SK-N-SH (cell line): ENCODE measurements around the gene HTR3A. TPM values are rescaled to one million over a fixed set of nuclear protein-coding genes. Genes with fewer than 3 reads are reported as not detected.

Experiments
- CTCF ChIA-PET: fragments of 300-600, 350-600 bp; formaldehyde crosslinking; extraction: SDS; loops from one replicate; lab custom pipeline; 2021; lab: Yijun Ruan, JAX
- POLR2A ChIA-PET: fragments of 350-600 bp; sonication (Branson Sonifier 250); formaldehyde crosslinking; extraction: SDS; loops from one replicate; lab custom pipeline; 2020; ENCODE audit warnings: antibody characterized with exemption, inconsistent platforms; lab: Yijun Ruan, JAX
- DNase-seq: peaks from one replicate; pipeline ENCODE4 v3.0.0; 2012
- H2AFZ ChIP-seq: fragments of 200-600 bp; sonication (generic); 2 replicates; pipeline ENCODE4 v1.8.1; 2016; ENCODE audit warnings: antibody characterized with exemption, mild to moderate bottlenecking, low read depth
- H3F3A ChIP-seq: fragments of 200-600 bp; sonication (generic); replicated peaks from 2 replicates; pipeline ENCODE3; 2016; ENCODE audit warnings: antibody characterized with exemption, mild to moderate bottlenecking; ENCODE audit not compliant: insufficient read depth
- H3K27ac ChIP-seq, 2 experiments: fragments of 200-500 bp in 1 of 2; fragments of 200-600 bp in 1 of 2; sonication (Bioruptor generic) in 1 of 2; sonication (generic), shearing (Covaris generic) in 1 of 2; 2 replicates each; pipeline versions ENCODE4 v1.5.1 to v1.6.1; 2014 to 2016; ENCODE audit warnings: low read depth in 2 of 2, inconsistent platforms in 1 of 2, low read length in 1 of 2, mild to moderate bottlenecking in 1 of 2, mixed read lengths in 1 of 2
- H3K27me3 ChIP-seq: fragments of 200-600 bp; sonication (generic), shearing (Covaris generic); 2 replicates; pipeline ENCODE4 v1.6.1; 2016; ENCODE audit warnings: mixed run types; ENCODE audit not compliant: insufficient read depth
- H3K36me3 ChIP-seq, 2 experiments: fragments of 200-500 bp in 1 of 2; fragments of 200-600 bp in 1 of 2; sonication (Bioruptor generic) in 1 of 2; sonication (generic) in 1 of 2; replicated peaks in 1 of 2; 2 replicates each; pipeline versions ENCODE3 to v1.5.1; 2014 to 2016; ENCODE audit warnings: low read length in 1 of 2, mild to moderate bottlenecking in 1 of 2; ENCODE audit not compliant: insufficient read depth in 2 of 2, control insufficient read depth in 1 of 2
- H3K4me1 ChIP-seq, 2 experiments: fragments of 200-500 bp in 1 of 2; fragments of 200-600 bp in 1 of 2; sonication (Bioruptor generic) in 1 of 2; sonication (generic), shearing (Covaris generic) in 1 of 2; 2 replicates each; pipeline versions ENCODE4 v1.5.1 to v1.6.1; 2014 to 2016; ENCODE audit warnings: low read depth in 1 of 2, low read length in 1 of 2, mixed run types in 1 of 2; ENCODE audit not compliant: insufficient read depth in 2 of 2, control insufficient read depth in 1 of 2
- H3K4me2 ChIP-seq: fragments of 200-600 bp; sonication (generic), shearing (Covaris generic); 2 replicates; pipeline ENCODE4 v1.6.1; 2017; ENCODE audit warnings: mixed run types
- H3K4me3 ChIP-seq, 2 experiments: fragments of 200-500 bp in 1 of 2; fragments of 200-600 bp in 1 of 2; sonication (Bioruptor generic) in 1 of 2; sonication (generic), shearing (Covaris generic) in 1 of 2; 2 replicates each; pipeline versions ENCODE4 v1.5.1 to v1.8.1; 2014 to 2016; ENCODE audit warnings: low read depth in 2 of 2, inconsistent platforms in 1 of 2, low read length in 1 of 2, mild to moderate bottlenecking in 1 of 2, mixed read lengths in 1 of 2, moderate library complexity in 1 of 2
- H3K79me2 ChIP-seq: fragments of 200-600 bp; sonication (generic); 2 replicates; pipeline ENCODE4 v1.8.1; 2017; ENCODE audit warnings: mild to moderate bottlenecking; ENCODE audit not compliant: insufficient read depth
- H3K9ac ChIP-seq: fragments of 200-600 bp; sonication (generic); 2 replicates; pipeline ENCODE4 v1.6.1; 2017; ENCODE audit warnings: mixed run types
- H3K9me2 ChIP-seq: fragments of 200-600 bp; sonication (generic); 2 replicates; pipeline ENCODE4 v1.6.1; 2017; ENCODE audit warnings: mixed run types
- H3K9me3 ChIP-seq: fragments of 200-600 bp; sonication (generic); 2 replicates; pipeline ENCODE4 v1.6.1; 2017; ENCODE audit warnings: mixed run types, mild to moderate bottlenecking, moderate library complexity
- H4K20me1 ChIP-seq: fragments of 200-600 bp; sonication (generic); 2 replicates; pipeline ENCODE4 v1.6.1; 2017; ENCODE audit warnings: mild to moderate bottlenecking, mixed run types; ENCODE audit not compliant: insufficient read depth
- CTCF ChIP-seq: fragments of 200-600 bp; sonication (generic); IDR thresholded peaks from 2 replicates; pipeline ENCODE4 v1.6.1; 2017; ENCODE audit warnings: antibody characterized with exemption, mild to moderate bottlenecking, moderate library complexity
- FOSL2 ChIP-seq: IDR thresholded peaks from 2 replicates; pipeline ENCODE4 v1.4.0; 2012; ENCODE audit warnings: low read depth, mild to moderate bottlenecking, moderate library complexity, borderline replicate concordance
- FOXJ3 ChIP-seq: sonication (generic); formaldehyde crosslinking; IDR thresholded peaks from 2 replicates; pipeline ENCODE4 v1.5.1; 2020; ENCODE audit warnings: mild to moderate bottlenecking, missing genetic modification reagents
- GATA2 ChIP-seq: sonication (generic); formaldehyde crosslinking; IDR thresholded peaks from 2 replicates; pipeline ENCODE4 v1.5.0; 2020; ENCODE audit warnings: mild to moderate bottlenecking, missing genetic modification reagents
- IRF3 ChIP-seq: fragments of 150-350 bp; IDR thresholded peaks from 2 replicates; pipeline ENCODE4 v1.6.1; 2016; ENCODE audit warnings: mild to moderate bottlenecking, low read depth, low read length
- MAX ChIP-seq: IDR thresholded peaks from 2 replicates; pipeline ENCODE4 v1.4.0; 2012; ENCODE audit warnings: low read depth
- MEF2A ChIP-seq: IDR thresholded peaks from 2 replicates; pipeline ENCODE4 v1.4.0; 2012; ENCODE audit warnings: low read depth, borderline replicate concordance
- NFIC ChIP-seq: IDR thresholded peaks from 2 replicates; pipeline ENCODE4 v1.4.0; 2012; ENCODE audit warnings: borderline replicate concordance
- PBX3 ChIP-seq: IDR thresholded peaks from 2 replicates; pipeline ENCODE4; 2012
- RAD21 ChIP-seq: IDR thresholded peaks from 2 replicates; pipeline ENCODE4 v1.6.1; 2012; ENCODE audit warnings: mild to moderate bottlenecking, low read length
- TEAD4 ChIP-seq: IDR thresholded peaks from 2 replicates; pipeline ENCODE4 v1.4.0; 2012; ENCODE audit warnings: mild to moderate bottlenecking, borderline replicate concordance; ENCODE audit not compliant: insufficient read depth
- USF1 ChIP-seq: IDR thresholded peaks from 2 replicates; pipeline ENCODE4 v1.4.0; 2012; ENCODE audit warnings: low read depth, borderline replicate concordance
- USF2 ChIP-seq: fragments of 150-350 bp; IDR thresholded peaks from 2 replicates; pipeline ENCODE4 v1.6.1; 2017; ENCODE audit warnings: antibody characterized with exemption, low read length, low read depth, borderline replicate concordance
- WGBS: methylation state at CpG from one replicate; pipeline ENCODE4 v1.1.6; 2017; ENCODE audit warnings: low lambda C conversion rate; 5-methylcytosine and 5-hydroxymethylcytosine counted together
- polyA plus RNA-seq, 3 experiments: library from polyadenylated mRNA; depleted of rRNA; stranded (reverse); fragments of >200 nt; gene quantifications; 2 replicates each; pipeline ENCODE4 v1.2.3, GENCODE V29; 2012

The HTR3A gene
- polyA plus RNA-seq, 1 of the 3 experiments (the other 2 are of a cell fraction) = not detected

- TF ChIP-seq USF2 (no peak), IRF3 (no peak), MAX (no peak), GATA2 (CRISPR knock-in tag) (no peak), CTCF (no peak), NFIC (no peak), FOXJ3 (CRISPR knock-in tag) (no peak), MEF2A (no peak), FOSL2 (no peak), PBX3 (no peak), USF1 (no peak)
Observed at GRCh38 chr11:114019574-114019973, 44.7 kb downstream of the HTR3A start (continued).

- H3K79me2 ChIP-seq = no peaks in the 10 kb centered on the region
- H3K36me3 ChIP-seq = no peaks in the 10 kb centered on the region
- no peak overlapping the region for H3K27ac ChIP-seq
- ChIA-PET CTCF (interaction anchor here (0.5 to 21.6 kb wide), 4 partner anchors 10 to 237 kb away, joined by 3 to 445 read pairs (median 16); no protein-coding TSS in a partner anchor), POLR2A (no interaction called here)
- TF ChIP-seq RAD21 (no peak), FOXJ3 (CRISPR knock-in tag) (no peak), TEAD4 (no peak), MAX (no peak), FOSL2 (no peak), GATA2 (CRISPR knock-in tag) (no peak), USF2 (no peak)
- H3K4me2 ChIP-seq = no peak overlapping the region
- no peaks in the 10 kb centered on the region for H3K9me3 ChIP-seq
- H3F3A ChIP-seq = no peaks in the 10 kb centered on the region
- peaks cover 5% of the 10 kb centered on the region; the same call in 1 of the 2 replicates for H3K27me3 ChIP-seq
- H3K9me2 ChIP-seq = no peaks in the 10 kb centered on the region
- DNase-seq = no peak
- no peak overlapping the region for H3K9ac ChIP-seq
- H3K4me3 ChIP-seq = no peak overlapping the region
- H4K20me1 ChIP-seq = no peaks in the 10 kb centered on the region
- WGBS = 35% methylated on average over 3 of the region's 3 CpGs
- no peaks in the 10 kb centered on the region for H3K4me1 ChIP-seq
- H2AFZ ChIP-seq = no peak overlapping the region
Observed at GRCh38 chr11:114025329-114025907, 50.5 kb downstream of the HTR3A start.
